Neural cell (in vitro differentiated cells): ENCODE measurements around the gene ZIC3. TPM values are rescaled to one million over a fixed set of nuclear protein-coding genes. Genes with fewer than 3 reads are reported as not detected.
A peak's percentile ranks its signal among the peaks of the same experiment; 100 is the strongest.

Experiments used
- H2AFZ ChIP-seq: fragments of 200-600, 300-800 bp; sonication (generic), shearing (Covaris generic); 2 replicates; pipeline ENCODE4 v1.6.0; 2014; ENCODE audit warnings: low read depth, mild to moderate bottlenecking, antibody characterized with exemption, low read length, moderate library complexity
- H3F3A ChIP-seq: fragments of 200-600 bp; shearing (Covaris generic); 2 replicates; pipeline ENCODE4 v1.6.1; 2016; ENCODE audit warnings: mild to moderate bottlenecking, moderate library complexity, mixed read lengths, antibody characterized with exemption, low read length; ENCODE audit not compliant: insufficient read depth, poor library complexity, severe bottlenecking
- H3K27ac ChIP-seq: fragments of 200-600, 300-800 bp; sonication (generic), shearing (Covaris generic); 2 replicates; pipeline ENCODE4 v1.5.1; 2014; ENCODE audit warnings: mild to moderate bottlenecking, low read length, moderate library complexity
- H3K27me3 ChIP-seq: fragments of 300-800, 200-600 bp; sonication (generic), shearing (Covaris generic); 2 replicates; pipeline ENCODE4 v1.6.0; 2014; ENCODE audit warnings: mild to moderate bottlenecking, low read depth, low read length, moderate library complexity; ENCODE audit not compliant: insufficient read depth
- H3K36me3 ChIP-seq: fragments of 300-800, 200-600 bp; sonication (generic), shearing (Covaris generic); 2 replicates; pipeline ENCODE4 v1.5.1; 2014; ENCODE audit warnings: mild to moderate bottlenecking, antibody characterized with exemption, low read length, moderate library complexity; ENCODE audit not compliant: insufficient read depth
- H3K4me2 ChIP-seq: fragments of 300-800, 200-600 bp; sonication (generic), shearing (Covaris generic); 2 replicates; pipeline ENCODE4 v1.6.0; 2014; ENCODE audit warnings: mild to moderate bottlenecking, low read length
- H3K4me3 ChIP-seq: fragments of 300-800, 200-600 bp; sonication (generic), shearing (Covaris generic); 2 replicates; pipeline ENCODE4 v1.5.1; 2014; ENCODE audit warnings: mild to moderate bottlenecking, low read length, moderate library complexity
- H3K79me2 ChIP-seq: fragments of 200-600 bp; shearing (Covaris generic); replicated peaks from 2 replicates; pipeline ENCODE4 v1.6.0; 2014; ENCODE audit warnings: mild to moderate bottlenecking, low read length, moderate library complexity; ENCODE audit not compliant: insufficient read depth
- H3K9ac ChIP-seq: fragments of 300-800, 200-600 bp; sonication (generic), shearing (Covaris generic); 2 replicates; pipeline ENCODE4 v1.6.1; 2016; ENCODE audit warnings: mild to moderate bottlenecking, low read length, mixed read lengths
- H3K9me2 ChIP-seq: fragments of 200-600 bp; shearing (Covaris generic); 2 replicates; pipeline ENCODE4 v1.6.1; 2016; ENCODE audit warnings: mild to moderate bottlenecking, low read length, mixed read lengths; ENCODE audit not compliant: insufficient read depth
- H3K9me3 ChIP-seq: fragments of 200-600, 300-800 bp; sonication (generic), shearing (Covaris generic); 2 replicates; pipeline ENCODE4 v1.6.1; 2016; ENCODE audit warnings: mild to moderate bottlenecking, mixed run types, low read length, moderate library complexity, mixed read lengths
- H4K20me1 ChIP-seq: fragments of 200-600 bp; shearing (Covaris generic); 2 replicates; pipeline ENCODE4 v1.6.1; 2016; ENCODE audit warnings: mild to moderate bottlenecking, mixed run types; ENCODE audit not compliant: insufficient read depth
- MXI1 ChIP-seq: fragments of 450-650 bp; conservative IDR thresholded peaks from 2 replicates; pipeline ENCODE4 v1.6.1; 2014; ENCODE audit warnings: antibody characterized with exemption, mild to moderate bottlenecking; ENCODE audit not compliant: poor library complexity, severe bottlenecking
- POLR2AphosphoS5 ChIP-seq: IDR thresholded peaks from 2 replicates; pipeline ENCODE4 v1.6.1; 2012
- RAD21 ChIP-seq: fragments of 450-650 bp; conservative IDR thresholded peaks from 2 replicates; pipeline ENCODE4 v1.6.1; 2014; ENCODE audit warnings: antibody characterized with exemption, mild to moderate bottlenecking, moderate library complexity
- SMC3 ChIP-seq: fragments of 450-650 bp; conservative IDR thresholded peaks from 2 replicates; pipeline ENCODE4 v1.6.1; 2014; ENCODE audit warnings: antibody characterized with exemption, mild to moderate bottlenecking, moderate library complexity; ENCODE audit not compliant: poor library complexity
- TAF1 ChIP-seq: IDR thresholded peaks from 2 replicates; pipeline ENCODE4 v1.6.1; 2012; ENCODE audit warnings: low read depth
- polyA plus RNA-seq: library from polyadenylated mRNA; depleted of rRNA; stranded (reverse); fragments of >200 nt; gene quantifications from 2 replicates; pipeline ENCODE4 v1.2.3, GENCODE V29; 2014
- TF ChIP-seq, protein P1 (sequence below): IDR thresholded peaks from 2 replicates; pipeline ENCODE4 v1.6.1; 2012; ENCODE audit warnings: borderline replicate concordance
- TF ChIP-seq, protein P2 (sequence below): fragments of 450-650 bp; IDR thresholded peaks from 2 replicates; pipeline ENCODE4 v1.5.1; 2014; ENCODE audit warnings: antibody characterized with exemption, mild to moderate bottlenecking, moderate library complexity; ENCODE audit not compliant: poor library complexity, severe bottlenecking

The ZIC3 gene
- polyA plus RNA-seq, 1 donor from 2014 or later, result 6.6 TPM

DNA sequence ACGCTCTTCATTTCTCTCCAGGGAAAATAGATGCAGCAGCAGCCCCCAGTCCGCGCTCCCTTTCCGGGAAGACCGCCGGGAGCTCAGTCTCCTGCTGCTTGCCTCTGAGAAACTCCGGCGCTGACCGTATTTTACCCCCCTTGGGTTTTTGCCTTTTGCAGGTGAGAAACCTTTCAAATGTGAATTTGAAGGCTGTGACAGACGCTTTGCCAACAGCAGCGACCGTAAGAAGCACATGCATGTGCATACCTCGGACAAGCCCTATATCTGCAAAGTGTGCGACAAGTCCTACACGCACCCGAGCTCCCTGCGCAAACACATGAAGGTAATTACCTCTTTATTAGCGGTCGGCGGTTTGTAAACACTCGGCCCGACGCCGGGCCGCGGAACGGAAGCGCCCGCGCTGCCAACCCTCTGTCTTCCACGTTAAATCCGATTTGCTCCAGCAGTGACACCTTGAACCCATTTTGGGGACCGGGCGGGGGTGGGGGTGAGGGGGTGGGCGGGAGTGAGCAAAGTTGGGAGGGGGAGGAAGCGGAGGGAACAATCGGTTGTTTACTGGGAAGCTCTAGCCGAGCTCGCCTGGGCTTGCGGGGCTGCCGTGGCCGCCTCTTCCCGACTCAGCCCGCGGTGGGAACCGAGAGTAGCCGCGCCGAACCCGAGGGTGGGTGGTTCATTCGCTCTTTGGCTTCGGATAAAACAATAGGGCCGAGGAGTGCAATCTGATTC lies 3.0 kb downstream of the ZIC3 start:
- H3F3A ChIP-seq, result no peaks in the 10 kb centered on the region
- peak overlapping the region; percentile 53 for H3K9ac ChIP-seq
- TF ChIP-seq, protein P1, sequence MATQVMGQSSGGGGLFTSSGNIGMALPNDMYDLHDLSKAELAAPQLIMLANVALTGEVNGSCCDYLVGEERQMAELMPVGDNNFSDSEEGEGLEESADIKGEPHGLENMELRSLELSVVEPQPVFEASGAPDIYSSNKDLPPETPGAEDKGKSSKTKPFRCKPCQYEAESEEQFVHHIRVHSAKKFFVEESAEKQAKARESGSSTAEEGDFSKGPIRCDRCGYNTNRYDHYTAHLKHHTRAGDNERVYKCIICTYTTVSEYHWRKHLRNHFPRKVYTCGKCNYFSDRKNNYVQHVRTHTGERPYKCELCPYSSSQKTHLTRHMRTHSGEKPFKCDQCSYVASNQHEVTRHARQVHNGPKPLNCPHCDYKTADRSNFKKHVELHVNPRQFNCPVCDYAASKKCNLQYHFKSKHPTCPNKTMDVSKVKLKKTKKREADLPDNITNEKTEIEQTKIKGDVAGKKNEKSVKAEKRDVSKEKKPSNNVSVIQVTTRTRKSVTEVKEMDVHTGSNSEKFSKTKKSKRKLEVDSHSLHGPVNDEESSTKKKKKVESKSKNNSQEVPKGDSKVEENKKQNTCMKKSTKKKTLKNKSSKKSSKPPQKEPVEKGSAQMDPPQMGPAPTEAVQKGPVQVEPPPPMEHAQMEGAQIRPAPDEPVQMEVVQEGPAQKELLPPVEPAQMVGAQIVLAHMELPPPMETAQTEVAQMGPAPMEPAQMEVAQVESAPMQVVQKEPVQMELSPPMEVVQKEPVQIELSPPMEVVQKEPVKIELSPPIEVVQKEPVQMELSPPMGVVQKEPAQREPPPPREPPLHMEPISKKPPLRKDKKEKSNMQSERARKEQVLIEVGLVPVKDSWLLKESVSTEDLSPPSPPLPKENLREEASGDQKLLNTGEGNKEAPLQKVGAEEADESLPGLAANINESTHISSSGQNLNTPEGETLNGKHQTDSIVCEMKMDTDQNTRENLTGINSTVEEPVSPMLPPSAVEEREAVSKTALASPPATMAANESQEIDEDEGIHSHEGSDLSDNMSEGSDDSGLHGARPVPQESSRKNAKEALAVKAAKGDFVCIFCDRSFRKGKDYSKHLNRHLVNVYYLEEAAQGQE, result no peak
- no peaks in the 10 kb centered on the region for H3K36me3 ChIP-seq
- no peak overlapping the region for H2AFZ ChIP-seq
- peaks cover 42% of the 10 kb centered on the region for H3K79me2 ChIP-seq
- no peaks in the 10 kb centered on the region for H3K9me2 ChIP-seq
- H3K4me3 ChIP-seq, result peak overlapping the region; percentile 69
- H3K27ac ChIP-seq, result peak overlapping the region; percentile 8
- H3K4me2 ChIP-seq, result no peak overlapping the region
- H3K27me3 ChIP-seq, result peaks cover 65% of the 10 kb centered on the region
- no peaks in the 10 kb centered on the region for H4K20me1 ChIP-seq
- H3K9me3 ChIP-seq, result no peaks in the 10 kb centered on the region

DNA sequence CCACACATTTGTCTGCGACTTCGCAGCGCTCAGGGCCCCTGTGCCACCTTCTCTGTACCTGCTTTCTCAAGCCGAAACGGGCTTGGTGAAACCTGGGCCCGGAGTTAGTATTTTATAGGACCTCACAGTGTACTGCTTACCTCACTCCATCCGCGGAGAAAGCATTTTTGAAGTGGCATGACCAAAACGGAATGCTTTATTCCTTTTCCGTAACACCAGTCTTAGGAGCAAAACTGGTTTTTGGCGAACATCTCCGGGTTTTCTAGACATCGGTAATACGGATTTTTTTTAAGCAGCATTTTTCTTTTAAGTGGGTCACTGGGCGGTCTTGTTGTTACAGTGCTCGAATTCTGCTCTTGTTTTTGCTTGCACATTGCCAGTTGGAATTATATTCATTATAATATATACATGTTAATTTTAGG lies 3.6 kb downstream of the ZIC3 start:
- Histone ChIP-seq H3K36me3 (no peaks in the 10 kb centered on the region), H3K27me3 (peaks cover 64% of the 10 kb centered on the region), H3K4me2 (no peak overlapping the region)

DNA sequence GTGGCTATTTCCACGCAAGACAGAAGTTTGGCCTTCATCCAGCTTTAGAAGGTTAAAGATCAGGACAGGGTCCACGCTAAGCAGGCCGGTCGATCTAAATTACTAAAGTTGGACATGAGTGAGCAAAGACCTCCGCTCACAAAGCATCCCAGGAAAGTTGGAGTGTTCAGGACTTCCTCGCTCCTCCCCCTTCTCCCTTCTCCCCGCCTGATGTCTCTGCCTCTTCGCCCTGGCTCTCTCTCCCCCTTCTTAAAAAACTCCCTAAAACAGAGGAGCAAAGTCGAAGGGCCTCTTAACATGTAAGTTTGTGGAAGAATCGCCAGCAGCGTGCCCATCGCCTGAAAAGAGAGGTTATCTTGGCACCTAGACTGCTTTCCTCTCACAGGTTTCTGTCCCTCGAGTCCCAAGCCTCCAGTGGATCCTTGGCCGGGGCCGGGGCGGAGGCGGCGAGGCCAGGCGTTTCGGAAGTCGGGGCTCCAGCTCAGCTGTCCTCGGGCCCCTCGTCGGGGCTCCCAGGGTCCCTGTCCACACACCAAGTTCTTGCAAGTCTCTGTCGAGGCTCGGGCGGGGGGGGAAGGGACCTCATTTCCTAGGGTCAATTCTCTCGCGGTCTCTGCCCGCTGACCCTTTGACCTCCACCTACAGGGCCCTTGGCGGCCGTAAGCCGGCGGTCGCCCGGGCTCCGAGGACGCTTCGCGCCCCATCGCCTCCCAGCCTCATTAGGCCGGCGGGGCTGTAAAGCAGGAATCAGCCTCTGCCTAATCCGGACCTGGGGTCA lies 7.6 kb downstream of the ZIC3 start:
- Histone ChIP-seq H3K27me3 (peaks cover 46% of the 10 kb centered on the region), H3K4me3 (peak overlapping the region; percentile 55), H3K9me2 (no peaks in the 10 kb centered on the region), H2AFZ (no peak overlapping the region), H3K4me2 (no peak overlapping the region), H3K36me3 (no peaks in the 10 kb centered on the region), H3K9ac (peak overlapping the region; percentile 12), H3K9me3 (no peaks in the 10 kb centered on the region), H3K79me2 (peaks cover 34% of the 10 kb centered on the region), H3F3A (no peaks in the 10 kb centered on the region), H4K20me1 (no peaks in the 10 kb centered on the region), H3K27ac (no peak overlapping the region)
- TF ChIP-seq POLR2AphosphoS5 (no peak), MXI1 (no peak), SMC3 (no peak), TAF1 (no peak), RAD21 (no peak)
- TF ChIP-seq, protein P1, result no peak
- TF ChIP-seq, protein P2, sequence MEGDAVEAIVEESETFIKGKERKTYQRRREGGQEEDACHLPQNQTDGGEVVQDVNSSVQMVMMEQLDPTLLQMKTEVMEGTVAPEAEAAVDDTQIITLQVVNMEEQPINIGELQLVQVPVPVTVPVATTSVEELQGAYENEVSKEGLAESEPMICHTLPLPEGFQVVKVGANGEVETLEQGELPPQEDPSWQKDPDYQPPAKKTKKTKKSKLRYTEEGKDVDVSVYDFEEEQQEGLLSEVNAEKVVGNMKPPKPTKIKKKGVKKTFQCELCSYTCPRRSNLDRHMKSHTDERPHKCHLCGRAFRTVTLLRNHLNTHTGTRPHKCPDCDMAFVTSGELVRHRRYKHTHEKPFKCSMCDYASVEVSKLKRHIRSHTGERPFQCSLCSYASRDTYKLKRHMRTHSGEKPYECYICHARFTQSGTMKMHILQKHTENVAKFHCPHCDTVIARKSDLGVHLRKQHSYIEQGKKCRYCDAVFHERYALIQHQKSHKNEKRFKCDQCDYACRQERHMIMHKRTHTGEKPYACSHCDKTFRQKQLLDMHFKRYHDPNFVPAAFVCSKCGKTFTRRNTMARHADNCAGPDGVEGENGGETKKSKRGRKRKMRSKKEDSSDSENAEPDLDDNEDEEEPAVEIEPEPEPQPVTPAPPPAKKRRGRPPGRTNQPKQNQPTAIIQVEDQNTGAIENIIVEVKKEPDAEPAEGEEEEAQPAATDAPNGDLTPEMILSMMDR, result no peak

More for the DNA sequence above, 3.6 kb downstream of the ZIC3 start:
- H3K4me3 ChIP-seq, result peak overlapping the region; percentile 69
- no peaks in the 10 kb centered on the region for H3F3A ChIP-seq
- H4K20me1 ChIP-seq, result no peaks in the 10 kb centered on the region
- peak overlapping the region; percentile 8 for H3K27ac ChIP-seq
- no peak for TF ChIP-seq RAD21
- TF ChIP-seq, protein P2, result no peak
- TF ChIP-seq MXI1, result no peak
- TF ChIP-seq POLR2AphosphoS5, result peak; percentile 21
- H2AFZ ChIP-seq, result no peak overlapping the region
- peaks cover 42% of the 10 kb centered on the region for H3K79me2 ChIP-seq
- H3K9me3 ChIP-seq, result no peaks in the 10 kb centered on the region
- peak overlapping the region; percentile 53 for H3K9ac ChIP-seq
- H3K9me2 ChIP-seq, result no peaks in the 10 kb centered on the region
